ENCODE measurements around the gene TPSG1.

Gene TPSG1

DNA sequence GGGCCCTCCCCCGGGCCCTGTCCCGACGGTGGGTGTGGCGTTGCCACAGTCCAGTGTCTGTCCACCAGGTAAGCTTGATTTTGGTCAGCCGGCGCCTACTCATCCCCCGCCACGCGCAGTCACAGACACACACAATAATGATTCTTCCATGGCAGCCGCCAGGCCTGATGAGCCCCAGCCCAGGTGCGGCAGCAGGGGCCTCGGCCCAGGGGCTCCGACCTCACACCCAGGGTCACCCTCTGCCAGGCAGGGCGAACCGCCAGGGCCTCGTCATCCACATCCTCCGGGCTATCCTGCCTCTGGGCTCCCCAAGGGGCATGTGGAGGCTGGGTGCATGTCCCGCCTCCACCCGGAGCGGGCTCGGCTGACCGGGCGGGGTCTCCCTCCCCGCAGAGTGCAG, 7.5 kb downstream of the TPSG1 start:
- H3K27ac ChIP-seq, result no peak overlapping the region
- no peak for DNase-seq (ENCODE audit: low read depth, low spot score)

DNA sequence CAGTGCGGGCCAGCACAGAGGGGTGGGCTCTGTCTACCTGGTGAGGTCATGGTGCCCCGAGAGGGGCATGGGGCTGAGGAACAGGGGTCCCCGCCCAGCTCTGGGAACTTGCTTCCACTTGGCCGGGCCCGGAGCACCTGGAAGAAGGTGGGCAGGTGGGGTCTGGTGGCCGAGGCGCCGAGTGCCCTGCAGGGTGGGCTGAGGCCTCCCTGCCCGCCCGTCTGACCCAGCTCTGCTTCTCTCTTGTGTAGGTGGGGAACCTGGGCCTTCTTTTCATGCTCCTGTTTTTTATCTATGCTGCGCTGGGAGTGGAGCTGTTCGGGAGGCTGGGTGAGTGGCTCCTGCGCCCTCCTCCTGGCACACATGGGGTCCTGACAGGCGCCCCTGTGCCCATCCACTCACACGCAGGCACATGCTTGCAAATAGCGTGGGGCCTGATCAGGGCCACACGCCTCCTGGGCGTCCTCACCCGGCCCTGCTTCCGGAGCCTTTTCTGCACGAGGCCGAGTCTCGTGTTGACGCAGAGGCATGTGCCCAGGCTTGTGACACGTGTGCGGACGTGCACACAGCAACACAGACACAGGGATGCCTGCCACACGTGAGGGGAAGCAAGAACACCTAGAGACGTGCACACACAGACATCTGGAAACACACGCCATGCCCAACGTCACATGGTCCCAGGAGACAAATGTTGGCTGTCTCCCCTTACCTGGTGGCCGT, 8.2 kb downstream of the TPSG1 start:
- no peak overlapping the region for H3K27ac ChIP-seq
- no peak for DNase-seq (ENCODE audit: low read depth, low spot score)

DNA sequence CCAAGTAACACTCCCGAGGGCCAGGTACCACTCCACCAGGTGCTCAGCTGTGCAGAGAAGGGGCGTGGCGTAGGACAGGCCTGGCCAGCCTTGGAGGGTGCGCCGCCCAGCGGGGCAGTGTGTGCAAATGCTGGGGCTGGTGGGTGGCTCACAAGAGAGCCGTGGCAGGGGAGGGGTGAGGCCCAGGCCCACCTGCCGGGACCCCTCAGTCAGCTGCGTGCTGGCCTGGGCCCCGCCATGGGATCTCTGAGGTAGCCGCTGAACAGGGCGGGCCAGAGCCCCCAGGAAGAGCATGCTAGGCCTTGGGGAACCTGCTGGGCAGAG, 8.8 kb downstream of the TPSG1 start:
- no peak overlapping the region for H3K27ac ChIP-seq
- DNase-seq (ENCODE audit: low read depth, low spot score), result no peak

GRCh38 chr16:1215574-1216295, 9.3 kb downstream of the TPSG1 start:
- H3K27ac ChIP-seq, result no peak overlapping the region
- no peak for DNase-seq (ENCODE audit: low read depth, low spot score)

DNA sequence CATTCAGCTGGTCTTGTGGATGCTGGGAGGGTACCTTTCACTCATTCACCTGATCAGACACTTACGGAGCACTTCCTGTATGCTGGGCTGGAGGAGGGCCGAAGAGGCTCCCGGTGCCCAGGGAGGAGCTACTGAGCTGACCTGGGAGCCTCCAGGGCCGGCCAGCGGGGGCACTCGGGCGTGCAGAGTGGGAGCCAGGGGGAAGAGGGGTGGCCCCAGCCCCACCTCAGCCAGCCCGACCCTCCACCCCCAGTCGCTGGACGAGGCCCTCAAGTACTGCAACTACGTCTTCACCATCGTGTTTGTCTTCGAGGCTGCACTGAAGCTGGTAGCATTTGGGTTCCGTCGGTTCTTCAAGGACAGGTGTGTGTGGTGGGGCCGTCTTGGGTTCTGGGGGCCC, 10.3 kb downstream of the TPSG1 start:
- H3K27ac ChIP-seq, result no peak overlapping the region
- no peak for DNase-seq (ENCODE audit: low read depth, low spot score)

GRCh38 chr16:1213796-1214372, 11.2 kb downstream of the TPSG1 start:
- H3K27ac ChIP-seq, result no peak overlapping the region
- DNase-seq (ENCODE audit: low read depth, low spot score), result no peak

GRCh38 chr16:1213231-1213630, 11.8 kb downstream of the TPSG1 start:
- no peak for DNase-seq (ENCODE audit: low read depth, low spot score)
- no peak overlapping the region for H3K27ac ChIP-seq

DNA sequence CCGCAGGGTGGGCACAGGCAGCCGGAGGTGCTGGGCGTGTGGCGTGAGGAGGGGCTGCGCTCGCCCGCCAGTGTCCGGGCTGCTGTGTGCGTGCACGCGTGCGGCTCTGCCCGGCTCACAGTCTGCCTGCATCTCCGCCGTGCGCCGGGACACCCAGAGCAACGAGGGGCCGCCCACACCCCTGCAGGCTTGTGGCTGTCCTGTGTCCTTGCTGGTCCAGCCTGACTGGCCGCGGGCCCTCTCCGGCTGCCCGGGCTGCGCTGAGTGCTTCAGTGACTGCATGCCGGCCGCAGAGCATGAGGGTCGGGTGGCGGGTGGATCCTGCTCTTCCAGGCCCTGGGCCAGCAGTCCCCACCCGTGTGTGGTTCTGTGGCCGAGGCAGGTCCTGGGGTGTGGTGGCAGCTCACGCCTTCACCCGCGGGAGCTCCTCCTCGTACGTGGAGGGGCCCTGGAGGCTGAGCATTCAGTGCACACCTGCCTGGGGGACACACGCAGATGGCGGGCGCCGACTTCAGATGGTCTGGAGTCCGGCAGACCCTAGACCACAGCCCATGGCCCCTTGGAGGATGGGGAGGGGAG, 12.4 kb downstream of the TPSG1 start:
- H3K27ac ChIP-seq, result no peak overlapping the region
- DNase-seq (ENCODE audit: low read depth, low spot score), result no peak

DNA sequence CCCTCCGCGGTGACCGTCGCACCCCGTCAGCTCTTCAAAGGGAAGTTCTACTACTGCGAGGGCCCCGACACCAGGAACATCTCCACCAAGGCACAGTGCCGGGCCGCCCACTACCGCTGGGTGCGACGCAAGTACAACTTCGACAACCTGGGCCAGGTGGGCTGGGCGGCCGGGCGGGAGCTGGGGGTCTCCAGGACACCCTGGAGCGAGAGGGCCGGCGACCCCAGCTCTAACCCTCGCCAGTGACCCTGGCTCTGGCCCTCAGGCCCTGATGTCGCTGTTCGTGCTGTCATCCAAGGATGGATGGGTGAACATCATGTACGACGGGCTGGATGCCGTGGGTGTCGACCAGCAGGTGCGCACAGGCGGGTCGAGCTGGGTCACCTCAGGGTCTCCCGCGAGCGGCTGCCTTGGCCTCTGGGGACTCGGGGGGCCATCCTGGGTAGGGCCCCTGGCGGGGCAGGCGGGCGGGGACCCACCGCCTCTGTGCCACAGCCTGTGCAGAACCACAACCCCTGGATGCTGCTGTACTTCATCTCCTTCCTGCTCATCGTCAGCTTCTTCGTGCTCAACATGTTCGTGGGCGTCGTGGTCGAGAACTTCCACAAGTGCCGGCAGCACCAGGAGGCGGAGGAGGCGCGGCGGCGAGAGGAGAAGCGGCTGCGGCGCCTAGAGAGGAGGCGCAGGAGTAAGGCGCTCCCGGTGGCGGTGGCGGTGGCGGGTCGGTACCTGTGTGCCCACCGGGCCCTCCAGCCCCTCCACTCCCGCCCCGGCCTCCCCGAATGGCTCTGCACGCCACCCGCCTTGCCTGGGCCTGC, 13.4 kb downstream of the TPSG1 start:
- no peak overlapping the region for H3K27ac ChIP-seq
- DNase-seq (ENCODE audit: low read depth, low spot score), result no peak

- no peak for DNase-seq (ENCODE audit: low read depth, low spot score)
- H3K27ac ChIP-seq, result no peak overlapping the region
Observed at GRCh38 chr16:1210461-1210860, 14.6 kb downstream of the TPSG1 start.

DNA sequence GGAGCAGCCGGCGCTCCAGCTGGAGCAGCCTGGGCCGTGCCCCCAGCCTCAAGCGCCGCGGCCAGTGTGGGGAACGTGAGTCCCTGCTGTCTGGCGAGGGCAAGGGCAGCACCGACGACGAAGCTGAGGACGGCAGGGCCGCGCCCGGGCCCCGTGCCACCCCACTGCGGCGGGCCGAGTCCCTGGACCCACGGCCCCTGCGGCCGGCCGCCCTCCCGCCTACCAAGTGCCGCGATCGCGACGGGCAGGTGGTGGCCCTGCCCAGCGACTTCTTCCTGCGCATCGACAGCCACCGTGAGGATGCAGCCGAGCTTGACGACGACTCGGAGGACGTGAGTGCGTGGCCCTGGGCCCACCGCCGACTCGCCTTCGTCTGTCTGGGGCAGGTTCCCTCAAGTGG, 16.0 kb downstream of the TPSG1 start:
- H3K27ac ChIP-seq, result no peak overlapping the region
- no peak for DNase-seq (ENCODE audit: low read depth, low spot score)

- H3K27ac ChIP-seq, result no peak overlapping the region
- DNase-seq (ENCODE audit: low read depth, low spot score), result no peak
Observed at GRCh38 chr16:1208239-1208830, 16.7 kb downstream of the TPSG1 start.

GRCh38 chr16:1206786-1207185, 18.3 kb downstream of the TPSG1 start:
- no peak for DNase-seq (ENCODE audit: low read depth, low spot score)

DNA sequence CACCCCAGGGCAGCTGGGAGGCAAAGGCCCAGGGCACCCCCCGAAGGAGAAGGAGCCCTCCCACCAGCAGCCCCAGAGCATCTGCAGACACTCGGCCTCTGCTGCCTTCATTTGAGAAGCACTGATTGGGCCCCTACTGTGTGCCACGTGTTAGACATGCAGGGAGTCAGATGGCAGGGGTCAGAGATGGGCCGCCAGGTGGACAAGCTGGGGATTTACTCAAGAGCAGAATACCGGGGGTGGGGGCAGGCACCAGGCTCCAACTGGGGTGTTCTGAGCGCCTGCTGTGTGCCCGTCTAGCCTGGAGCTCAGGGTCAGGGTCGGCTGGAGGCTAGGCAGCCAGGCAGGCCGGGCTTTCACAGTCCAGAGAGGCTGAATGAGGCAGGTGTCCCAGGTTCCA, 18.7 kb downstream of the TPSG1 start:
- H3K27ac ChIP-seq, result no peak overlapping the region
- no peak for DNase-seq (ENCODE audit: low read depth, low spot score)

More at GRCh38 chr16:1206786-1207185, 18.3 kb downstream of the TPSG1 start:
- no peak overlapping the region for H3K27ac ChIP-seq

GRCh38 chr16:1204933-1205332, 20.1 kb downstream of the TPSG1 start:
- no peak for DNase-seq (ENCODE audit: low read depth, low spot score)

GRCh38 chr16:1202274-1202673, 22.8 kb downstream of the TPSG1 start:
- no peak for DNase-seq (ENCODE audit: low read depth, low spot score)
- H3K27ac ChIP-seq, result no peak overlapping the region

More at GRCh38 chr16:1204933-1205332, 20.1 kb downstream of the TPSG1 start:
- H3K27ac ChIP-seq, result no peak overlapping the region

GRCh38 chr16:1201444-1201843, 23.6 kb downstream of the TPSG1 start:
- DNase-seq (ENCODE audit: low read depth, low spot score), result no peak
- no peak overlapping the region for H3K27ac ChIP-seq

DNA sequence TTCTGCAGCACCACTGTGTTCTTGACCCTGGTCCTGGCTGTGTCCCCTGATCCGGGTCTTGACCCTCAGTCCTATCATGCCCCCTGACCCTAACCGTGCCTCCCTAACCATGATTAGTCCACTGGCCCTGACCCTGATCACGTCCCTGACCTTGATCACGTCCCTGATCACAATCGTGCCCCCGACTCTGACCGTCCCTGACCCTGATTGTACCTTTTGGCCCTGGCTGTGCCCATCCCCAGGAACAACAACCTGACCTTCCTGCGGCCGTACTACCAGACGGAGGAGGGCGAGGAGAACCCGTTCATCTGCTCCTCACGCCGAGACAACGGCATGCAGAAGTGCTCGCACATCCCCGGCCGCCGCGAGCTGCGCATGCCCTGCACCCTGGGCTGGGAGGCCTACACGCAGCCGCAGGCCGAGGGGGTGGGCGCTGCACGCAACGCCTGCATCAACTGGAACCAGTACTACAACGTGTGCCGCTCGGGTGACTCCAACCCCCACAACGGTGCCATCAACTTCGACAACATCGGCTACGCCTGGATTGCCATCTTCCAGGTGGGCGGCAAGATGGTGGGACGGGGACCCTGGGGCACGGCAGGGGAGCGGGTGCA, 24.9 kb downstream of the TPSG1 start:
- H3K27ac ChIP-seq, result no peak overlapping the region

GRCh38 chr16:1199347-1200013, 25.6 kb downstream of the TPSG1 start:
- DNase-seq (ENCODE audit: low read depth, low spot score), result no peak
- H3K27ac ChIP-seq, result no peak overlapping the region

More for the DNA sequence above, 24.9 kb downstream of the TPSG1 start:
- DNase-seq (ENCODE audit: low read depth, low spot score), result no peak

All from epithelial cell of prostate (primary cell).